HepG2 (cell line): Measurements from ENCODE around the gene OLFM1. TPM values are rescaled to one million over a fixed set of nuclear protein-coding genes. Genes with fewer than 3 reads are reported as not detected.

Source experiments
- ASH2L ChIP-seq: fragments of 300-600, 200-600 bp; sonication (generic); IDR thresholded peaks from 2 replicates; pipeline ENCODE4 v1.7.0; 2017; ENCODE audit warnings: low read depth, mild to moderate bottlenecking, moderate library complexity, mixed read lengths, low read length; ENCODE audit not compliant: insufficient read length
- ATRX ChIP-seq: sonication (generic); formaldehyde crosslinking; IDR thresholded peaks from 2 replicates; pipeline ENCODE4 v1.4.0; 2020; ENCODE audit warnings: missing genetic modification reagents, borderline replicate concordance
- BORCS8-MEF2B ChIP-seq: sonication (generic); formaldehyde crosslinking; IDR thresholded peaks from 2 replicates; pipeline ENCODE4 v1.8.0; 2022; ENCODE audit warnings: mild to moderate bottlenecking, missing genetic modification reagents
- CEBPB ChIP-seq: IDR thresholded peaks from 2 replicates; pipeline ENCODE4 v1.6.1; 2011; ENCODE audit warnings: low read depth, low read length, improper control_type of control experiment, borderline replicate concordance
- DRAP1 ChIP-seq: IDR thresholded peaks from 2 replicates; pipeline ENCODE4 v1.6.1; 2016; ENCODE audit warnings: missing genetic modification reagents, missing compliant biosample characterization
- GATA4 ChIP-seq: sonication (generic); IDR thresholded peaks from 2 replicates; pipeline ENCODE4 v1.6.1; 2016; ENCODE audit warnings: antibody characterized with exemption, low read depth, borderline replicate concordance
- GMEB2 ChIP-seq: IDR thresholded peaks from 2 replicates; pipeline ENCODE4 v1.6.1; 2016; ENCODE audit warnings: missing biosample characterization, missing genetic modification reagents, low read depth
- GTF2F1 ChIP-seq: fragments of 150-350 bp; IDR thresholded peaks from 2 replicates; pipeline ENCODE4 v1.6.1; 2014; ENCODE audit warnings: low read length
- HOXA9 ChIP-seq: sonication (generic); formaldehyde crosslinking; IDR thresholded peaks from 2 replicates; pipeline ENCODE4 v1.8.1; 2022; ENCODE audit warnings: missing genetic modification reagents, mild to moderate bottlenecking, moderate library complexity, borderline replicate concordance
- KLF15 ChIP-seq: sonication (generic); formaldehyde crosslinking; IDR thresholded peaks from 2 replicates; pipeline ENCODE4 v1.8.1; 2023; ENCODE audit warnings: borderline replicate concordance, mild to moderate bottlenecking, inconsistent platforms, missing genetic modification reagents, mixed read lengths
- POLR2A ChIP-seq, 2 experiments: IDR thresholded peaks; 2 replicates each; pipeline ENCODE4 v1.6.1; 2011; ENCODE audit warnings: low read depth in 2 of 2, low read length in 2 of 2, mild to moderate bottlenecking in 1 of 2, moderate library complexity in 1 of 2; ENCODE audit not compliant: insufficient read depth in 1 of 2
- RXRB ChIP-seq: IDR thresholded peaks from 2 replicates; pipeline ENCODE4 v1.6.1; 2016; ENCODE audit warnings: borderline replicate concordance, missing genetic modification reagents, missing compliant biosample characterization
- SALL1 ChIP-seq: sonication (generic); formaldehyde crosslinking; IDR thresholded peaks from 2 replicates; pipeline ENCODE4 v1.8.0; 2022; ENCODE audit warnings: mild to moderate bottlenecking, missing genetic modification reagents
- SCMH1 ChIP-seq: sonication (generic); formaldehyde crosslinking; IDR thresholded peaks from 2 replicates; pipeline ENCODE4 v1.9.0; 2021; ENCODE audit warnings: missing genetic modification reagents, mild to moderate bottlenecking, borderline replicate concordance
- SMAD9 ChIP-seq: sonication (generic); formaldehyde crosslinking; IDR thresholded peaks from 2 replicates; pipeline ENCODE4 v1.5.1; 2020; ENCODE audit warnings: mild to moderate bottlenecking, missing genetic modification reagents
- TAF1 ChIP-seq: sonication (generic); formaldehyde crosslinking; IDR thresholded peaks from 2 replicates; pipeline ENCODE4 v1.4.0; 2020; ENCODE audit warnings: missing genetic modification reagents
- ZBTB7A ChIP-seq: sonication (generic); formaldehyde crosslinking; IDR thresholded peaks from 2 replicates; pipeline ENCODE4 v1.8.0; 2022; ENCODE audit warnings: mild to moderate bottlenecking, missing genetic modification reagents
- ZBTB7B ChIP-seq: sonication (generic); formaldehyde crosslinking; IDR thresholded peaks from 2 replicates; pipeline ENCODE4 v1.4.0; 2020; ENCODE audit warnings: missing genetic modification reagents
- ZNF264 ChIP-seq: sonication (generic); formaldehyde crosslinking; IDR thresholded peaks from 2 replicates; pipeline ENCODE4 v1.4.0; 2020; ENCODE audit warnings: missing genetic modification reagents
- ZNF557 ChIP-seq: sonication (generic); formaldehyde crosslinking; IDR thresholded peaks from 2 replicates; pipeline ENCODE4 v1.4.0; 2020; ENCODE audit warnings: missing genetic modification reagents
- ZNF564 ChIP-seq: sonication (generic); formaldehyde crosslinking; IDR thresholded peaks from 2 replicates; pipeline ENCODE4 v1.8.1; 2023; ENCODE audit warnings: mild to moderate bottlenecking, missing genetic modification reagents
- ZNF780A ChIP-seq: sonication (generic); formaldehyde crosslinking; IDR thresholded peaks from 2 replicates; pipeline ENCODE4 v1.8.0; 2022; ENCODE audit warnings: mild to moderate bottlenecking, missing genetic modification reagents, moderate library complexity
- polyA plus RNA-seq, 8 experiments: library from polyadenylated mRNA; depleted of rRNA in 3 of 8; stranded (reverse) in 7 of 8; unstranded in 1 of 8; fragments of >200 nt; fragmentation: Illumina TruSeq in 4 of 8; extraction: Trizol in 4 of 8; gene quantifications; 2 replicates each; pipeline versions ENCODE4 v1.2.1 to v1.2.3, GENCODE V29; 2011 to 2016; ENCODE audit warnings: low read depth in 4 of 8, missing spikeins in 1 of 8, mixed read lengths in 1 of 8; ENCODE audit not compliant: insufficient read depth in 1 of 8
- total RNA-seq, 5 experiments: library from RNA; depleted of rRNA; stranded (reverse); fragments of >200 nt; fragmentation: Illumina TruSeq; extraction: Trizol; gene quantifications; 2 replicates each; pipeline ENCODE4 v1.2.3, GENCODE V29; 2016; ENCODE audit warnings: low read depth in 1 of 5
- TF ChIP-seq, protein P1 (sequence below): sonication (generic); formaldehyde crosslinking; IDR thresholded peaks from 2 replicates; pipeline ENCODE4 v1.5.1; 2020; ENCODE audit warnings: missing genetic modification reagents, mild to moderate bottlenecking, borderline replicate concordance
- TF ChIP-seq, protein P2 (sequence below): sonication (generic); formaldehyde crosslinking; IDR thresholded peaks from 2 replicates; pipeline ENCODE4 v1.8.1; 2023; ENCODE audit warnings: mild to moderate bottlenecking, missing genetic modification reagents
- TF ChIP-seq, protein P3 (sequence below): conservative IDR thresholded peaks from 2 replicates; pipeline ENCODE4 v1.6.1; 2018; ENCODE audit warnings: missing genetic modification reagents

OLFM1 gene
- total and polyA plus RNA-seq, 2 of the 13 experiments (the other 11 are each of a cell fraction or from before 2014, with no cell fraction given) = not detected

GRCh38 chr9:135085830-135086546 is 1.5 kb upstream of the OLFM1 start (continued):
- TF ChIP-seq, protein P1, sequence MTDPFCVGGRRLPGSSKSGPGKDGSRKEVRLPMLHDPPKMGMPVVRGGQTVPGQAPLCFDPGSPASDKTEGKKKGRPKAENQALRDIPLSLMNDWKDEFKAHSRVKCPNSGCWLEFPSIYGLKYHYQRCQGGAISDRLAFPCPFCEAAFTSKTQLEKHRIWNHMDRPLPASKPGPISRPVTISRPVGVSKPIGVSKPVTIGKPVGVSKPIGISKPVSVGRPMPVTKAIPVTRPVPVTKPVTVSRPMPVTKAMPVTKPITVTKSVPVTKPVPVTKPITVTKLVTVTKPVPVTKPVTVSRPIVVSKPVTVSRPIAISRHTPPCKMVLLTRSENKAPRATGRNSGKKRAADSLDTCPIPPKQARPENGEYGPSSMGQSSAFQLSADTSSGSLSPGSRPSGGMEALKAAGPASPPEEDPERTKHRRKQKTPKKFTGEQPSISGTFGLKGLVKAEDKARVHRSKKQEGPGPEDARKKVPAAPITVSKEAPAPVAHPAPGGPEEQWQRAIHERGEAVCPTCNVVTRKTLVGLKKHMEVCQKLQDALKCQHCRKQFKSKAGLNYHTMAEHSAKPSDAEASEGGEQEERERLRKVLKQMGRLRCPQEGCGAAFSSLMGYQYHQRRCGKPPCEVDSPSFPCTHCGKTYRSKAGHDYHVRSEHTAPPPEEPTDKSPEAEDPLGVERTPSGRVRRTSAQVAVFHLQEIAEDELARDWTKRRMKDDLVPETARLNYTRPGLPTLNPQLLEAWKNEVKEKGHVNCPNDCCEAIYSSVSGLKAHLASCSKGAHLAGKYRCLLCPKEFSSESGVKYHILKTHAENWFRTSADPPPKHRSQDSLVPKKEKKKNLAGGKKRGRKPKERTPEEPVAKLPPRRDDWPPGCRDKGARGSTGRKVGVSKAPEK (CRISPR knock-in tag) = no peak
- TF ChIP-seq GATA4 = no peak
- TF ChIP-seq SCMH1 = no peak
- peak; percentile 76 for TF ChIP-seq BORCS8-MEF2B (CRISPR knock-in tag)
- TF ChIP-seq DRAP1 (CRISPR knock-in tag) = peak; percentile 51; the same call in 1 of the 2 replicates
- TF ChIP-seq GTF2F1 = no peak
- no peak; the same call in 1 of the 2 replicates for TF ChIP-seq ZBTB7B (CRISPR knock-in tag)
- no peak for TF ChIP-seq KLF15 (CRISPR knock-in tag)
- TF ChIP-seq, protein P2, sequence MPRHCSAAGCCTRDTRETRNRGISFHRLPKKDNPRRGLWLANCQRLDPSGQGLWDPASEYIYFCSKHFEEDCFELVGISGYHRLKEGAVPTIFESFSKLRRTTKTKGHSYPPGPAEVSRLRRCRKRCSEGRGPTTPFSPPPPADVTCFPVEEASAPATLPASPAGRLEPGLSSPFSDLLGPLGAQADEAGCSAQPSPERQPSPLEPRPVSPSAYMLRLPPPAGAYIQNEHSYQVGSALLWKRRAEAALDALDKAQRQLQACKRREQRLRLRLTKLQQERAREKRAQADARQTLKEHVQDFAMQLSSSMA = no peak
- TF ChIP-seq ZNF780A (CRISPR knock-in tag) = no peak
- no peak for TF ChIP-seq TAF1 (CRISPR knock-in tag)
- TF ChIP-seq CEBPB = no peak
- TF ChIP-seq ZNF264 = 0 out of 2 replicates have a peak, but pooled peaks have one; percentile 59
- TF ChIP-seq ZNF564 = 0 out of 2 replicates have a peak, but pooled peaks have one; percentile 73
- TF ChIP-seq ATRX (CRISPR knock-in tag) = no peak
- TF ChIP-seq, protein P3, sequence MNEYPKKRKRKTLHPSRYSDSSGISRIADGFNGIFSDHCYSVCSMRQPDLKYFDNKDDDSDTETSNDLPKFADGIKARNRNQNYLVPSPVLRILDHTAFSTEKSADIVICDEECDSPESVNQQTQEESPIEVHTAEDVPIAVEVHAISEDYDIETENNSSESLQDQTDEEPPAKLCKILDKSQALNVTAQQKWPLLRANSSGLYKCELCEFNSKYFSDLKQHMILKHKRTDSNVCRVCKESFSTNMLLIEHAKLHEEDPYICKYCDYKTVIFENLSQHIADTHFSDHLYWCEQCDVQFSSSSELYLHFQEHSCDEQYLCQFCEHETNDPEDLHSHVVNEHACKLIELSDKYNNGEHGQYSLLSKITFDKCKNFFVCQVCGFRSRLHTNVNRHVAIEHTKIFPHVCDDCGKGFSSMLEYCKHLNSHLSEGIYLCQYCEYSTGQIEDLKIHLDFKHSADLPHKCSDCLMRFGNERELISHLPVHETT (CRISPR knock-in tag) = no peak
- no peak for TF ChIP-seq ZNF557
- no peak for TF ChIP-seq HOXA9 (CRISPR knock-in tag)
- TF ChIP-seq POLR2A (IDR thresholded peaks at IDR 0.05; ENCODE audit: insufficient read depth in 1 of 2, low read depth in 2 of 2, low read length in 2 of 2) = no peak
- TF ChIP-seq GMEB2 (CRISPR knock-in tag) = no peak
- no peak for TF ChIP-seq ASH2L
- no peak for TF ChIP-seq ZBTB7A
- peak; percentile 76 for TF ChIP-seq RXRB (CRISPR knock-in tag)
- TF ChIP-seq SALL1 (CRISPR knock-in tag) = peak; percentile 91
- no peak for TF ChIP-seq SMAD9 (CRISPR knock-in tag)
